Left lung (tissue), 14 donors: ENCODE results near the gene FCRLA. TPM values are rescaled to one million over a fixed set of nuclear protein-coding genes. Genes with fewer than 3 reads are reported as not detected.
A peak's percentile ranks its signal among the peaks of the same experiment; 100 is the strongest.
"Not testable (repeated sequence)": the region's sequence is repeated elsewhere in the genome, so short reads cannot be mapped to it uniquely, and the experiment has no call there.

Experiments used
- ATAC-seq: fragments of 200-7000 bp; cut with Tn5 transposase; one replicate; pipeline ENCODE4 v1.9.1; 2020; ENCODE audit warnings: moderate library complexity
- DNase-seq, 4 donors: peaks; one replicate each; pipeline ENCODE4 v3.0.0-alpha.2; 2013 to 2020
- H3K27ac ChIP-seq, 2 donors: fragments of 200-600 bp; sonication (generic) in 1 of 2; one replicate each; pipeline versions ENCODE4 v1.5.0 to v1.8.0; 2020 to 2021
- H3K27me3 ChIP-seq, 2 donors: fragments of 200-600 bp; sonication (generic) in 1 of 2; one replicate each; pipeline versions ENCODE4 v1.5.0 to v1.8.0; 2020 to 2021
- H3K36me3 ChIP-seq, 2 donors: fragments of 200-600 bp; sonication (generic) in 1 of 2; one replicate each; pipeline versions ENCODE4 v1.5.0 to v1.8.0; 2020 to 2021
- H3K4me1 ChIP-seq, 2 donors: fragments of 200-600 bp; one replicate each; pipeline ENCODE4 v1.8.0; 2021
- H3K4me3 ChIP-seq, 2 donors: fragments of 200-600 bp; sonication (generic) in 1 of 2; one replicate each; pipeline versions ENCODE4 v1.5.0 to v1.8.0; 2020 to 2021; ENCODE audit warnings: mild to moderate bottlenecking in 1 of 2
- H3K9me3 ChIP-seq, 2 donors: fragments of 200-600 bp; sonication (generic) in 1 of 2; one replicate each; pipeline versions ENCODE4 v1.5.0 to v1.8.0; 2020 to 2021
- intact Hi-C, 2 donors: fragments of 100-400 bp; cut with DNase I; formaldehyde crosslinking; loops; one replicate each; pipeline versions ENCODE4 v1.11.2 to v1.14.2; 2022
- long read RNA-seq, 12 donors: library from polyadenylated mRNA in 2 of 12; unstranded in 2 of 12; transcript quantifications; one replicate each; pipeline ENCODE4 v2.0.0 and lab custom pipeline, GENCODE V29; 2019 to 2026
- polyA plus RNA-seq, 6 donors: library from polyadenylated mRNA; unstranded; fragments of 120-200 nt; gene quantifications; one replicate each; pipeline ENCODE4 v1.2.1, GENCODE V29; 2013; ENCODE audit not compliant: insufficient read length in 6 of 6
- total RNA-seq, 2 donors: library from RNA; stranded (reverse); fragmentation: NEBNext Ultra II Directional; extraction: Animal tissue kit (Norgen Biotek cat#: 25700); gene quantifications; one replicate each; pipeline ENCODE4 v1.2.1, GENCODE V29; 2021
- TF ChIP-seq, protein P1 (sequence below), 2 donors: fragments of 200-600 bp; sonication (generic) in 1 of 2; IDR thresholded peaks; one replicate each; pipeline versions ENCODE4 v1.5.0 to v1.8.0; 2021; ENCODE audit warnings: antibody characterized with exemption in 2 of 2
- donor health status: DM: no; HTN: yes; CAD: no.
- donor health status: DM: no; HTN: no; CAD: no.

FCRLA gene
- total RNA-seq (under 1 TPM in 1 of 2 donors, not detected in 1; 0.34 TPM), polyA plus RNA-seq (under 1 TPM; 0.08 to 0.44 (median 0.30) TPM)
- long read RNA-seq, donor 1, partial matches to known transcripts, result 0 of 1 reads
- long read RNA-seq, donor 1, other reads (novel, unspliced or antisense), result 0 of 1 reads
- long read RNA-seq, donor 2, result 0 reads
- long read RNA-seq, donor 3, result 0 reads
- long read RNA-seq, donor 4, result 0 reads
- long read RNA-seq, donor 5, result 0 reads
- long read RNA-seq, donor 6, result 0 reads
- long read RNA-seq, donor 7, partial matches to known transcripts, result 0 of 2 reads
- long read RNA-seq, donor 7, other reads (novel, unspliced or antisense), result 0 of 2 reads
- long read RNA-seq, donor 8, result 0 reads
- long read RNA-seq, donor 9, result 0 reads
- long read RNA-seq, donor 10, partial matches to known transcripts, result 0 of 1 reads
- long read RNA-seq, donor 10, other reads (novel, unspliced or antisense), result 0 of 1 reads
- long read RNA-seq, donor 11, result 0 reads
- long read RNA-seq, donor 12, result 0 reads

- Histone ChIP-seq H3K4me1 (no peaks in the 10 kb centered on the region), H3K9me3 (no peaks in the 10 kb centered on the region), H3K27me3 (peaks cover 0 to 50% of the 10 kb centered on the region in 2 donors), H3K27ac (no peak within 1 kb of the TSS), H3K36me3 (no peaks in the 10 kb centered on the region), H3K4me3 (no peak within 1 kb of the TSS)
- TF ChIP-seq, protein P1, sequence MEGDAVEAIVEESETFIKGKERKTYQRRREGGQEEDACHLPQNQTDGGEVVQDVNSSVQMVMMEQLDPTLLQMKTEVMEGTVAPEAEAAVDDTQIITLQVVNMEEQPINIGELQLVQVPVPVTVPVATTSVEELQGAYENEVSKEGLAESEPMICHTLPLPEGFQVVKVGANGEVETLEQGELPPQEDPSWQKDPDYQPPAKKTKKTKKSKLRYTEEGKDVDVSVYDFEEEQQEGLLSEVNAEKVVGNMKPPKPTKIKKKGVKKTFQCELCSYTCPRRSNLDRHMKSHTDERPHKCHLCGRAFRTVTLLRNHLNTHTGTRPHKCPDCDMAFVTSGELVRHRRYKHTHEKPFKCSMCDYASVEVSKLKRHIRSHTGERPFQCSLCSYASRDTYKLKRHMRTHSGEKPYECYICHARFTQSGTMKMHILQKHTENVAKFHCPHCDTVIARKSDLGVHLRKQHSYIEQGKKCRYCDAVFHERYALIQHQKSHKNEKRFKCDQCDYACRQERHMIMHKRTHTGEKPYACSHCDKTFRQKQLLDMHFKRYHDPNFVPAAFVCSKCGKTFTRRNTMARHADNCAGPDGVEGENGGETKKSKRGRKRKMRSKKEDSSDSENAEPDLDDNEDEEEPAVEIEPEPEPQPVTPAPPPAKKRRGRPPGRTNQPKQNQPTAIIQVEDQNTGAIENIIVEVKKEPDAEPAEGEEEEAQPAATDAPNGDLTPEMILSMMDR (IDR thresholded peaks at IDR 0.05), result no peak
- intact Hi-C loops, result no loop called here
- peak; percentile 52 for ATAC-seq
- DNase-seq, result no peak
Measured at GRCh38 chr1:161706482-161707347, at the start of gene FCRLA. TSS of gene FCRLA (plus strand) at chr1:161707229. CDS start at chr1:161707265, 36 bp downstream.

- intact Hi-C loops, H3K4me1 ChIP-seq, H3K27ac ChIP-seq, H3K4me3 ChIP-seq, DNase-seq, H3K27me3 ChIP-seq, H3K36me3 ChIP-seq, H3K9me3 ChIP-seq: not testable (repeated sequence)
- ATAC-seq, result peak; percentile 81
Measured at GRCh38 chr1:161658524-161658923, 48.5 kb upstream of the FCRLA start.

DNA sequence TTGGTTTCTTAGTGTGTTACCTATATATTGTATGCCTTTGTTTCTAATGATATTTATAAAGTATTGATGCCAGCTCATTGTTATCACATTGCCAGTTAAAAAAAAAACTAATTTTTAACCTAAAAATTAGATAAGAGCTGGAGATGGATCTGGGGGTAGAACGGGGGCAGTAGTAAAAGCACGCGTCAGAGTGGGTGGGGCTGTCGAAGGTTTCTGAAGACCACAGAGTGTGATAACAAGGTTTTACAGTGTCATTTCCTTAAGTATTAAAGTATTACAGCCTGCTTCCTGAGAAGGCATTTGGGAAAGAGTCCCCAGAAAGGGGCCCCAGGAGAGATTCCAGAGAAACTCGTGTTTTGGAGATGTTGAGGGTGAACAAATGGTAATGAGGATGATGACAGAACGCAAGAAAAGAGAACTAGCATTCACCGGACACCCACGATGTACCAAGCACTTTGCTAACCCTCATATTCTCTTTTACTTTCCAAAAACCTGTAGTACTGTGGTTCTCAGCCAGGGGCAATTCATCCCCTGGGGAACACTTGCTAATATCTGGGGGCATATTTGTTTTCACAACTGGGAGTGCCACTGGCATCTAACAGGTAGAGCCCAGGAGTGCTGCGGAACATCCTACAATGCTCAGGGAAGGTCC is 45.2 kb upstream of the FCRLA start:
- ATAC-seq, H3K27ac ChIP-seq, H3K4me3 ChIP-seq, H3K27me3 ChIP-seq, H3K36me3 ChIP-seq, H3K9me3 ChIP-seq, intact Hi-C loops, DNase-seq, H3K4me1 ChIP-seq: not testable (repeated sequence)

DNA sequence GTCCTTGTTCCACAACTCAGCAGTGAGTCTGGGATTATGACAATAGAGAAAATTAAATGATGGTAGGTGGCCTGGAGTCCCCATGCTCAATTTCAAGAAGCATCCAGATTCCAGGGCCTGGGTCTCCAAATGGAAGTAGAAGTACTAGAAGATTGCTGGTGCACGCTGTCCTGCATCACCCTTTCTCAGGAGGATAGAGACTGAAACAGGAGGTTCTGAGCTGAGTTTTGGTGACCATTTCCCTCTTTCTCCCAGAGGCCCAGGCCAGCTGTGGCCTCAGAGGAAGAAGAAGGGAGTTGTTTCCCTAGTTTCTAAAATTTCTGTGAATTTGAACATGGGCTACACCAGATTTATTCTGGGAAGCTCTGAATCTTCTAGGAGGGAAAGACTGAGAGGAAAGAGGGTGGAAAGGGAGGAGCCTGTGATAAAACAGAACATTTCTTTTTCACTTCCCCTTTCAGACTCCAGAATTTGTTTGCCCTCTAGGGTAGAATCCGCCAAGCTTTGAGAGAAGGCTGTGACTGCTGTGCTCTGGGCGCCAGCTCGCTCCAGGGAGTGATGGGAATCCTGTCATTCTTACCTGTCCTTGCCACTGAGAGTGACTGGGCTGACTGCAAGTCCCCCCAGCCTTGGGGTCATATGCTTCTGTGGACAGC is 44.2 kb upstream of the FCRLA start, which contains the start of gene FCGR2B:
Gene FCGR2B (plus strand): TSS at position 460 of the 656 bp plus-strand sequence. CDS start 99 bp downstream, at position 559.
- intact Hi-C loops, H3K9me3 ChIP-seq, H3K36me3 ChIP-seq, H3K27me3 ChIP-seq, H3K4me1 ChIP-seq, H3K27ac ChIP-seq, H3K4me3 ChIP-seq, DNase-seq: not testable (repeated sequence)
- ATAC-seq, result peak; percentile 39

GRCh38 chr1:161663569-161663968 is 43.5 kb upstream of the FCRLA start:
- DNase-seq, H3K36me3 ChIP-seq, H3K4me1 ChIP-seq, ATAC-seq, H3K27ac ChIP-seq, H3K9me3 ChIP-seq, H3K27me3 ChIP-seq, intact Hi-C loops, H3K4me3 ChIP-seq: not testable (repeated sequence)

DNA sequence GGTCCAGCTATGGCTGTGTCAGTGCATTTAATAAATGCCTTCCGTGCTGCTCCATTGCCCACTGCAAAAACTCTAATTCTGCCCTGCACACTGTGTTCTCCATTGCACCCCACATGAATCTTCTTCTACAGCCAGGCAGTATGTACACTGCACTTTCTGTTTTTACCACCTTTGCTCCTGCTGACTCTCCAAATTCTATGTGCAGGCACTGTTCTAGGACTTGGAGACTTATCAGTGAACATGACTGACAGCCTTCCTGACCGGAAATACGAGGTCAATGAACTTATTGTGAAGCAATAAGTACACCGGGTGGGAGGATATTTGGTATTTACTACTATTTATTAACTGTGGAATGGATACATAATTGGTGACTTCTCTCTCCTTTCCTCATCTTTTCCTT is 42.3 kb upstream of the FCRLA start:
- ATAC-seq, H3K27ac ChIP-seq, H3K4me1 ChIP-seq, intact Hi-C loops, H3K4me3 ChIP-seq, H3K36me3 ChIP-seq, H3K27me3 ChIP-seq, DNase-seq, H3K9me3 ChIP-seq: not testable (repeated sequence)

GRCh38 chr1:161671045-161672020 is 35.7 kb upstream of the FCRLA start:
- H3K4me3 ChIP-seq, ATAC-seq, H3K27ac ChIP-seq, H3K36me3 ChIP-seq, H3K27me3 ChIP-seq, DNase-seq, intact Hi-C loops, H3K4me1 ChIP-seq, H3K9me3 ChIP-seq: not testable (repeated sequence)

DNA sequence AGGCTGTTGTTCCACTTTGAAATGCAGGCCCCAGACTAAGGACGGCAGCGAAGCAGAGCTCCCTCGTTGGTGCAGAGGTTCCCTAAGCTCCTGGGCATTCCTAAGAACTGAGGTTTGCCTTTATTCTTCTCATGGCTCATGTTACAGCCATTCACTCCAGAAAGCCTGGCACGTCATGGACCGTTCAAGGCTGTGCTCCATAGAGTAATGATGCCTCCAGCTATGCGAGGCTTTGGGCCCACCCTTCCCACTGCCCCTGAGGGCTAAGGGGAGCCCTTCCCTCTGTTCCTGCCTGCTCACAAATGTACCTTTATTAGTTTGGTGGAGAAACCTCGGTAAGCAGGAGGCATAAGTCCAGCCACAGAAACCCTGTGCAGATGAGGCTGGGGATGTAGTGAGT is 33.6 kb upstream of the FCRLA start:
- intact Hi-C loops, DNase-seq, H3K36me3 ChIP-seq, H3K4me1 ChIP-seq, H3K27ac ChIP-seq, H3K9me3 ChIP-seq, ATAC-seq, H3K27me3 ChIP-seq, H3K4me3 ChIP-seq: not testable (repeated sequence)

GRCh38 chr1:161674447-161674846 is 32.6 kb upstream of the FCRLA start:
- H3K36me3 ChIP-seq, H3K27me3 ChIP-seq, H3K9me3 ChIP-seq, ATAC-seq, DNase-seq, intact Hi-C loops, H3K4me1 ChIP-seq, H3K27ac ChIP-seq, H3K4me3 ChIP-seq: not testable (repeated sequence)

- ATAC-seq, H3K27ac ChIP-seq, H3K9me3 ChIP-seq, intact Hi-C loops, H3K36me3 ChIP-seq, H3K27me3 ChIP-seq, H3K4me3 ChIP-seq, H3K4me1 ChIP-seq: not testable (repeated sequence)
- DNase-seq, result peak in 2 of 4 donors; percentile 3 to 10
Measured at GRCh38 chr1:161674908-161675307, 32.1 kb upstream of the FCRLA start.
